Panc1 (cell line): ENCODE measurements around the gene ZMIZ2. TPM values are rescaled to one million over a fixed set of nuclear protein-coding genes. Genes with fewer than 3 reads are reported as not detected.

ENCODE experiments used
- ATAC-seq: fragments of 200-7000 bp; cut with Tn5 transposase; 2 replicates; pipeline ENCODE4 v1.9.1; 2020; ENCODE audit warnings: mild to moderate bottlenecking, moderate library complexity
- BruUV-seq: library from RNA; stranded (reverse); fragments of 400-500 nt; replicated peaks from 2 replicates; lab custom pipeline; 2021; lab: Mats Ljungman, UMichigan
- CTCF ChIA-PET: fragments of 300-600 bp; sonication (Branson Sonifier 250); formaldehyde crosslinking; loops from one replicate; lab custom pipeline; 2022; ENCODE audit warnings: antibody characterized with exemption; lab: Charles Lee
- POLR2A ChIA-PET: fragments of 300-600 bp; sonication (Branson Sonifier 250); formaldehyde crosslinking; loops from one replicate; lab custom pipeline; 2022; ENCODE audit warnings: antibody characterized with exemption; lab: Charles Lee
- DNase-seq: peaks from one replicate; pipeline ENCODE4 v3.0.0-alpha.2; 2010; ENCODE audit warnings: low read depth, low spot score
- H3K27ac ChIP-seq: 2 replicates; pipeline ENCODE4 v1.5.1; 2011; ENCODE audit warnings: mild to moderate bottlenecking, low read length, inconsistent platforms
- H3K27me3 ChIP-seq: fragments of 200-500 bp; sonication (Bioruptor generic); 2 replicates; pipeline ENCODE4 v1.6.0; 2014; ENCODE audit warnings: low read length, inconsistent platforms; ENCODE audit not compliant: control insufficient read depth, insufficient read depth
- H3K36me3 ChIP-seq: fragments of 200-500 bp; sonication (Bioruptor generic); 2 replicates; pipeline ENCODE4 v1.5.1; 2014; ENCODE audit warnings: inconsistent platforms, mild to moderate bottlenecking, low read length, moderate library complexity; ENCODE audit not compliant: control insufficient read depth, insufficient read depth
- H3K4me1 ChIP-seq: 2 replicates; pipeline ENCODE4 v1.5.1; 2011; ENCODE audit warnings: inconsistent platforms, mild to moderate bottlenecking, low read length, moderate library complexity; ENCODE audit not compliant: control insufficient read depth, insufficient read depth
- H3K4me3 ChIP-seq, 2 experiments: 2 replicates each; pipeline ENCODE4 v1.5.1; 2011 to 2012; ENCODE audit warnings: low read depth in 2 of 2, low read length in 2 of 2, mild to moderate bottlenecking in 2 of 2, inconsistent platforms in 1 of 2, moderate library complexity in 1 of 2
- H3K9me3 ChIP-seq: fragments of 200-500 bp; sonication (Bioruptor generic); 2 replicates; pipeline ENCODE4 v1.5.1; 2014; ENCODE audit warnings: low read depth, mild to moderate bottlenecking, inconsistent platforms, low read length, moderate library complexity; ENCODE audit not compliant: control insufficient read depth, insufficient read depth
- CTCF ChIP-seq: fragments of 450-650 bp; IDR thresholded peaks from 2 replicates; pipeline ENCODE4 v1.5.1; 2017; ENCODE audit warnings: mild to moderate bottlenecking
- POLR2AphosphoS5 ChIP-seq: IDR thresholded peaks from 2 replicates; pipeline ENCODE4 v1.6.1; 2012; ENCODE audit warnings: mild to moderate bottlenecking, low read depth, low read length, moderate library complexity
- REST ChIP-seq, 2 experiments: IDR thresholded peaks; 2 replicates each; pipeline ENCODE4 v1.6.1; 2011 to 2012; ENCODE audit warnings: low read depth in 2 of 2, control low read depth in 1 of 2, low read length in 1 of 2, mild to moderate bottlenecking in 1 of 2, moderate library complexity in 1 of 2; ENCODE audit not compliant: insufficient read depth in 1 of 2
- SIN3A ChIP-seq: IDR thresholded peaks from 2 replicates; pipeline ENCODE4 v1.6.1; 2012; ENCODE audit warnings: low read depth, mild to moderate bottlenecking, low read length, moderate library complexity, borderline replicate concordance; ENCODE audit not compliant: insufficient read depth
- TCF7L2 ChIP-seq: IDR thresholded peaks from 2 replicates; pipeline ENCODE4 v1.6.1; 2011; ENCODE audit warnings: mild to moderate bottlenecking, low read depth, low read length, inconsistent platforms
- in situ Hi-C: cut with HindIII; loops from 2 replicates; pipeline ENCODE4 v1.10.0; 2016; ENCODE audit warnings: low sequenced_read_pairs, low pct_unique_long_range_greater_than_20kb
- intact Hi-C: fragments of 100-400 bp; cut with micrococcal nuclease; formaldehyde crosslinking; loops from one replicate; pipeline ENCODE4 v1.10.0; 2022; ENCODE audit not compliant: unreplicated experiment
- total RNA-seq: library from RNA; stranded (reverse); gene quantifications from one replicate; pipeline ENCODE4 v1.2.1, GENCODE V29; 2021; ENCODE audit not compliant: unreplicated experiment

Gene ZMIZ2
- total RNA-seq, 1 experiment from 2014 or later: 137 TPM

GRCh38 chr7:44706788-44707557 is 41.7 kb upstream of the ZMIZ2 start:
- TF ChIP-seq SIN3A (no peak), POLR2AphosphoS5 (no peak), TCF7L2 (no peak), REST (IDR thresholded peaks at IDR 0.05; ENCODE audit: insufficient read depth in 1 of 2, low read depth in 2 of 2, low read length in 1 of 2) (no peak), CTCF (no peak)
- ChIA-PET POLR2A (no interaction called here), CTCF (no interaction called here)
- BruUV-seq: no TSS peak
- Histone ChIP-seq H3K4me1 (peaks cover 23% of the 10 kb centered on the region), H3K4me3 (no peak overlapping the region), H3K27ac (no peak overlapping the region), H3K9me3 (no peaks in the 10 kb centered on the region), H3K27me3 (no peaks in the 10 kb centered on the region), H3K36me3 (peaks cover 3% of the 10 kb centered on the region; the same call in 1 of the 2 replicates)
- in situ Hi-C loops (no loop called here), intact Hi-C loops (no loop called here)
- no peak for DNase-seq
- ATAC-seq: no peak

DNA sequence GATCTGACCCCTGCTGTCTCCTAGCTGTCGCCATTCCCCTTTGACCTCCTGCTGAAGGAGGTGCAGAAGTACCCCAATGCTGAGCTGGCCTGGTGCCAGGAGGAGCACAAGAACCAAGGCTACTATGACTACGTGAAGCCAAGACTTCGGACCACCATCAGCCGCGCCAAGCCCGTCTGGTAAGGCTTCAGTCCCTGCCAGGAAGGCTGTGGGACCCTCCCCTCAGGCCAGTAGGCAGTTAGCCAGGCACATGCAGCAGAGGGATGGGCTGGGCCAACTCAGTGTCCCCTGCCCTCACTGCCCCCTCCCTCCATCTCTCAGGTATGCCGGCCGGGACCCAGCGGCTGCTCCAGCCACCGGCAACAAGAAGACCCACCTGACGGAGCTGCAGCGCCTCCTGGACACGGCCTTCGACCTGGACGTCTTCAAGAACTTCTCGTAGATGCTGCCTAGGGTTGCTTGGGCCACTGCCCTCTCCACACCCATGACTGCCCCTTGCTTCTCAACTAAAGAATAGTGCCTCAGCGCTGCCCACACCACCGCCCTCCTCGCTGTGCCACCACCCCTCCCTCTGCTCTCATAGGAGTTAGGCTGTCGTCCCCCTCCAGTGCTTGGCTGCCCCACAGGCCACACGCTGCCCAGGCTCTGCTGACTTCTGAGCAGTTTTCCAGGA is 41.0 kb upstream of the ZMIZ2 start:
- no peak overlapping the region for H3K4me3 ChIP-seq
- ATAC-seq (no peak), DNase-seq (no peak)
- H3K36me3 ChIP-seq: peaks cover 3% of the 10 kb centered on the region; the same call in 1 of the 2 replicates
- peaks cover 28% of the 10 kb centered on the region for H3K4me1 ChIP-seq
- TF ChIP-seq SIN3A (no peak), REST (IDR thresholded peaks at IDR 0.05; ENCODE audit: insufficient read depth in 1 of 2, low read depth in 2 of 2, low read length in 1 of 2) (no peak), POLR2AphosphoS5 (no peak), TCF7L2 (no peak), CTCF (no peak)
- ChIA-PET CTCF (no interaction called here), POLR2A (no interaction called here)
- H3K9me3 ChIP-seq: no peaks in the 10 kb centered on the region
- no peaks in the 10 kb centered on the region for H3K27me3 ChIP-seq
- intact Hi-C loops: no loop called here
- in situ Hi-C loops: no loop called here
- H3K27ac ChIP-seq: no peak overlapping the region; the same call in 1 of the 2 replicates
- TSS peak; percentile 24 for BruUV-seq
